ENCODE measurements around the gene CUL4A.

Gene CUL4A

GRCh38 chr13:113208421-113209335, 735 bp upstream of the CUL4A start, which contains the start of gene PCID2:
TSS of gene PCID2 (minus strand) at chr13:113208669. CDS start at chr13:113208634, 35 bp downstream.
- peak; percentile 83 for DNase-seq (ENCODE audit: low read depth)

GRCh38 chr13:113209759-113210421, 477 bp downstream of the CUL4A start:
- peak; percentile 22 for DNase-seq (ENCODE audit: low read depth)

- DNase-seq (ENCODE audit: low read depth): no peak
Observed at GRCh38 chr13:113210833-113211232, 1.4 kb downstream of the CUL4A start.

- DNase-seq (ENCODE audit: low read depth): no peak
Observed at GRCh38 chr13:113211774-113212173, 2.4 kb downstream of the CUL4A start.

GRCh38 chr13:113216254-113217048, 7.0 kb downstream of the CUL4A start:
- no peak for DNase-seq (ENCODE audit: low read depth)

- DNase-seq (ENCODE audit: low read depth): no peak
Observed at GRCh38 chr13:113218586-113218985, 9.2 kb downstream of the CUL4A start.

- no peak for DNase-seq (ENCODE audit: low read depth)
Observed at GRCh38 chr13:113219256-113219940, 10.0 kb downstream of the CUL4A start.

GRCh38 chr13:113220141-113220598, 10.8 kb downstream of the CUL4A start:
- no peak for DNase-seq (ENCODE audit: low read depth)

GRCh38 chr13:113220877-113221276, 11.5 kb downstream of the CUL4A start:
- no peak for DNase-seq (ENCODE audit: low read depth)

- no peak for DNase-seq (ENCODE audit: low read depth)
Observed at GRCh38 chr13:113223070-113223469, 13.7 kb downstream of the CUL4A start.

- no peak for DNase-seq (ENCODE audit: low read depth)
Observed at GRCh38 chr13:113224486-113224885, 15.1 kb downstream of the CUL4A start.

GRCh38 chr13:113225515-113225914, 16.1 kb downstream of the CUL4A start:
- DNase-seq (ENCODE audit: low read depth): no peak

GRCh38 chr13:113226873-113227450, 17.5 kb downstream of the CUL4A start:
- DNase-seq (ENCODE audit: low read depth): no peak

- no peak for DNase-seq (ENCODE audit: low read depth)
Observed at GRCh38 chr13:113229161-113229560, 19.7 kb downstream of the CUL4A start.

- no peak for DNase-seq (ENCODE audit: low read depth)
Observed at GRCh38 chr13:113229791-113230190, 20.4 kb downstream of the CUL4A start.

- no peak for DNase-seq (ENCODE audit: low read depth)
Observed at GRCh38 chr13:113231306-113232207, 22.1 kb downstream of the CUL4A start.

GRCh38 chr13:113232208-113233003, 23.0 kb downstream of the CUL4A start:
- DNase-seq (ENCODE audit: low read depth): no peak

GRCh38 chr13:113233101-113233500, 23.7 kb downstream of the CUL4A start:
- no peak for DNase-seq (ENCODE audit: low read depth)

GRCh38 chr13:113238536-113238935, 29.1 kb downstream of the CUL4A start:
- no peak for DNase-seq (ENCODE audit: low read depth)

Measured in stimulated activated CD8-positive, alpha-beta memory T cell treated with anti-CD3 and anti-CD28 coated beads, Interleukin-15, amount 100 ng/mL, for 24 hours (primary cell).